ENCODE results near the gene IQSEC1.

GRCh38 chr3:12898290-12898964 lies 174.8 kb downstream of the IQSEC1 start:
- TF ChIP-seq POLR2A (IDR thresholded peaks at IDR 0.05) = no peak
- TF ChIP-seq CTCF (IDR thresholded peaks at IDR 0.05) = no peak

Measured in lower leg skin (tissue), 3 donors.